ENCODE data around the gene BANF2.
"Not testable (repeated sequence)": the region's sequence is repeated elsewhere in the genome, so short reads cannot be mapped to it uniquely, and the experiment has no call there.

BANF2 gene

GRCh38 chr20:17657079-17657825 is 42.5 kb upstream of the BANF2 start:
- H4K20me1 ChIP-seq (ENCODE audit: control insufficient read depth, insufficient read depth, low read depth, low read length): no peaks in the 10 kb centered on the region
- no peak for TF ChIP-seq EZH2phosphoT487 (IDR thresholded peaks at IDR 0.05; ENCODE audit: borderline replicate concordance, low read length)
- no peak for TF ChIP-seq CTCF (IDR thresholded peaks at IDR 0.05; ENCODE audit: low read depth, low read length, poor library complexity, severe bottlenecking)
- H3K79me2 ChIP-seq (ENCODE audit: control insufficient read depth, low read length): peaks cover 26% of the 10 kb centered on the region
- H3K27me3 ChIP-seq (ENCODE audit: control insufficient read depth, low read length): no peaks in the 10 kb centered on the region
- no peaks in the 10 kb centered on the region for H3F3A ChIP-seq (ENCODE audit: control insufficient read depth, insufficient read depth)
- H3K4me1 ChIP-seq (ENCODE audit: control insufficient read depth, low read length): peaks cover 50% of the 10 kb centered on the region
- H3K4me2 ChIP-seq (ENCODE audit: low read length): no peak overlapping the region
- no peak overlapping the region for H3K27ac ChIP-seq (ENCODE audit: low read depth, low read length)
- H3K9me2 ChIP-seq (replicated peaks; ENCODE audit: control insufficient read depth, low read length): no peaks in the 10 kb centered on the region
- peaks cover 5% of the 10 kb centered on the region; the same call in 1 of the 2 replicates for H3K9me3 ChIP-seq (ENCODE audit: control insufficient read depth, insufficient read depth, low read length)
- H3K4me3 ChIP-seq (ENCODE audit: low read length): no peak overlapping the region
- H3K36me3 ChIP-seq (ENCODE audit: control insufficient read depth, low read length): peaks cover 30% of the 10 kb centered on the region

GRCh38 chr20:17657898-17658647 is 41.7 kb upstream of the BANF2 start:
- no peaks in the 10 kb centered on the region for H3K27me3 ChIP-seq (ENCODE audit: control insufficient read depth, low read length)
- H3K4me2 ChIP-seq (ENCODE audit: low read length): no peak overlapping the region
- H3K9me3 ChIP-seq (ENCODE audit: control insufficient read depth, insufficient read depth, low read length): peaks cover 5% of the 10 kb centered on the region; the same call in 1 of the 2 replicates
- no peak overlapping the region for H3K4me3 ChIP-seq (ENCODE audit: low read length)
- no peaks in the 10 kb centered on the region for H3K9me2 ChIP-seq (replicated peaks; ENCODE audit: control insufficient read depth, low read length)
- peaks cover 35% of the 10 kb centered on the region for H3K79me2 ChIP-seq (ENCODE audit: control insufficient read depth, low read length)
- no peaks in the 10 kb centered on the region for H3F3A ChIP-seq (ENCODE audit: control insufficient read depth, insufficient read depth)
- no peak overlapping the region for H3K27ac ChIP-seq (ENCODE audit: low read depth, low read length)
- TF ChIP-seq CTCF (IDR thresholded peaks at IDR 0.05; ENCODE audit: low read depth, low read length, poor library complexity, severe bottlenecking) (no peak), EZH2phosphoT487 (IDR thresholded peaks at IDR 0.05; ENCODE audit: borderline replicate concordance, low read length) (no peak)
- H3K36me3 ChIP-seq (ENCODE audit: control insufficient read depth, low read length): peaks cover 30% of the 10 kb centered on the region
- peaks cover 50% of the 10 kb centered on the region for H3K4me1 ChIP-seq (ENCODE audit: control insufficient read depth, low read length)
- H4K20me1 ChIP-seq (ENCODE audit: control insufficient read depth, insufficient read depth, low read depth, low read length): no peaks in the 10 kb centered on the region

- TF ChIP-seq CTCF (IDR thresholded peaks at IDR 0.05; ENCODE audit: low read depth, low read length, poor library complexity, severe bottlenecking) (no peak), EZH2phosphoT487 (IDR thresholded peaks at IDR 0.05; ENCODE audit: borderline replicate concordance, low read length) (no peak)
- no peak overlapping the region for H3K4me2 ChIP-seq (ENCODE audit: low read length)
- H3K4me1 ChIP-seq (ENCODE audit: control insufficient read depth, low read length): peaks cover 50% of the 10 kb centered on the region
- no peaks in the 10 kb centered on the region for H3K9me2 ChIP-seq (replicated peaks; ENCODE audit: control insufficient read depth, low read length)
- H3K4me3 ChIP-seq (ENCODE audit: low read length): no peak overlapping the region
- peaks cover 30% of the 10 kb centered on the region for H3K36me3 ChIP-seq (ENCODE audit: control insufficient read depth, low read length)
- H4K20me1 ChIP-seq (ENCODE audit: control insufficient read depth, insufficient read depth, low read depth, low read length): no peaks in the 10 kb centered on the region
- H3K79me2 ChIP-seq (ENCODE audit: control insufficient read depth, low read length): peaks cover 40% of the 10 kb centered on the region
- no peak overlapping the region for H3K27ac ChIP-seq (ENCODE audit: low read depth, low read length)
- no peaks in the 10 kb centered on the region for H3K27me3 ChIP-seq (ENCODE audit: control insufficient read depth, low read length)
- H3F3A ChIP-seq (ENCODE audit: control insufficient read depth, insufficient read depth): no peaks in the 10 kb centered on the region
- H3K9me3 ChIP-seq (ENCODE audit: control insufficient read depth, insufficient read depth, low read length): peaks cover 5% of the 10 kb centered on the region; the same call in 1 of the 2 replicates
These were observed 41.1 kb upstream of the BANF2 start for GRCh38 chr20:17658648-17658993.

GRCh38 chr20:17659344-17659743 is 40.4 kb upstream of the BANF2 start:
- not testable (repeated sequence) for H3F3A ChIP-seq (ENCODE audit: control insufficient read depth, insufficient read depth); H3K4me3 ChIP-seq (ENCODE audit: low read length); H3K27ac ChIP-seq (ENCODE audit: low read depth, low read length); H3K27me3 ChIP-seq (ENCODE audit: control insufficient read depth, low read length); H3K9me2 ChIP-seq (replicated peaks; ENCODE audit: control insufficient read depth, low read length); H3K4me2 ChIP-seq (ENCODE audit: low read length); H4K20me1 ChIP-seq (ENCODE audit: control insufficient read depth, insufficient read depth, low read depth, low read length); H3K9me3 ChIP-seq (ENCODE audit: control insufficient read depth, insufficient read depth, low read length)
- peaks cover 45% of the 10 kb centered on the region for H3K79me2 ChIP-seq (ENCODE audit: control insufficient read depth, low read length)
- H3K4me1 ChIP-seq (ENCODE audit: control insufficient read depth, low read length): peaks cover 44% of the 10 kb centered on the region
- peaks cover 25% of the 10 kb centered on the region for H3K36me3 ChIP-seq (ENCODE audit: control insufficient read depth, low read length)
